RWPE2 (cell line): ENCODE data around the gene TBC1D9B.

Source experiments
- ATAC-seq: fragments of 200-7000 bp; cut with Tn5 transposase; 3 replicates; pipeline ENCODE4 v1.9.1; 2021; ENCODE audit warnings: low read depth
- DNase-seq: peaks from one replicate; pipeline ENCODE4 v3.0.0-alpha.2; 2020; ENCODE audit warnings: low spot score
- H3K27ac ChIP-seq: fragments of 450-650 bp; 2 replicates; pipeline ENCODE4 v1.5.1; 2017; ENCODE audit warnings: mild to moderate bottlenecking; ENCODE audit not compliant: poor library complexity, severe bottlenecking
- H3K27me3 ChIP-seq: fragments of 250-450 bp; sonication (Bioruptor Pico); 2 replicates; pipeline ENCODE4 v1.5.1; 2021; ENCODE audit warnings: mild to moderate bottlenecking, moderate library complexity; ENCODE audit not compliant: insufficient read depth, poor library complexity, severe bottlenecking
- H3K36me3 ChIP-seq: fragments of 250-450 bp; sonication (Bioruptor Pico); 2 replicates; pipeline ENCODE4 v1.5.1; 2020; ENCODE audit warnings: low read depth, mild to moderate bottlenecking, moderate library complexity
- H3K4me1 ChIP-seq: fragments of 250-450 bp; sonication (Bioruptor Pico); 2 replicates; pipeline ENCODE4 v1.5.1; 2021; ENCODE audit warnings: mild to moderate bottlenecking, moderate library complexity; ENCODE audit not compliant: insufficient read depth, poor library complexity, severe bottlenecking
- H3K4me3 ChIP-seq: fragments of 250-450 bp; sonication (Bioruptor Pico); 2 replicates; pipeline ENCODE4 v1.5.1; 2021; ENCODE audit warnings: mild to moderate bottlenecking, moderate library complexity; ENCODE audit not compliant: severe bottlenecking
- H3K9me3 ChIP-seq: fragments of 250-450 bp; sonication (Bioruptor Pico); 2 replicates; pipeline ENCODE4 v1.5.1; 2021; ENCODE audit warnings: mild to moderate bottlenecking, moderate library complexity; ENCODE audit not compliant: severe bottlenecking
- CTCF ChIP-seq: fragments of 450-650 bp; IDR thresholded peaks from one replicate; pipeline ENCODE4 v1.5.1; 2017; ENCODE audit warnings: mild to moderate bottlenecking, moderate library complexity; ENCODE audit not compliant: poor library complexity, severe bottlenecking

Gene TBC1D9B

GRCh38 chr5:179887802-179888201 is 19.9 kb downstream of the TBC1D9B start:
- DNase-seq (no peak), ATAC-seq (no peak)
- peaks cover 94% of the 10 kb centered on the region for H3K36me3 ChIP-seq
- no peaks in the 10 kb centered on the region for H3K27me3 ChIP-seq
- H3K27ac ChIP-seq = no peak overlapping the region
- no peak for TF ChIP-seq CTCF
- no peaks in the 10 kb centered on the region for H3K4me1 ChIP-seq
- no peak overlapping the region for H3K4me3 ChIP-seq
- H3K9me3 ChIP-seq = peaks cover 8% of the 10 kb centered on the region

- H3K36me3 ChIP-seq = peaks cover 92% of the 10 kb centered on the region
- H3K4me1 ChIP-seq = no peaks in the 10 kb centered on the region
- no peak for TF ChIP-seq CTCF
- H3K4me3 ChIP-seq = no peak overlapping the region
- peaks cover 14% of the 10 kb centered on the region for H3K9me3 ChIP-seq
- no peak for ATAC-seq
- no peak overlapping the region for H3K27ac ChIP-seq
- no peak for DNase-seq
- H3K27me3 ChIP-seq = no peaks in the 10 kb centered on the region
Measured at GRCh38 chr5:179887095-179887494, 20.6 kb downstream of the TBC1D9B start.

GRCh38 chr5:179886190-179886911 is 21.3 kb downstream of the TBC1D9B start:
- no peak overlapping the region for H3K27ac ChIP-seq
- peaks cover 85% of the 10 kb centered on the region for H3K36me3 ChIP-seq
- no peak overlapping the region for H3K4me3 ChIP-seq
- no peak for TF ChIP-seq CTCF
- no peaks in the 10 kb centered on the region for H3K4me1 ChIP-seq
- no peaks in the 10 kb centered on the region for H3K27me3 ChIP-seq
- DNase-seq (no peak), ATAC-seq (no peak)
- peaks cover 14% of the 10 kb centered on the region for H3K9me3 ChIP-seq

GRCh38 chr5:179885491-179886090 is 22.1 kb downstream of the TBC1D9B start:
- Histone ChIP-seq H3K27me3 (no peaks in the 10 kb centered on the region), H3K36me3 (peaks cover 77% of the 10 kb centered on the region), H3K9me3 (peaks cover 14% of the 10 kb centered on the region), H3K4me3 (no peak overlapping the region), H3K4me1 (no peaks in the 10 kb centered on the region), H3K27ac (no peak overlapping the region)
- DNase-seq (no peak), ATAC-seq (no peak)
- no peak for TF ChIP-seq CTCF

GRCh38 chr5:179883163-179883562 is 24.5 kb downstream of the TBC1D9B start:
- Histone ChIP-seq H3K27me3 (no peaks in the 10 kb centered on the region), H3K36me3 (peaks cover 67% of the 10 kb centered on the region), H3K9me3 (peaks cover 14% of the 10 kb centered on the region), H3K4me1 (no peaks in the 10 kb centered on the region), H3K4me3 (no peak overlapping the region), H3K27ac (no peak overlapping the region)
- no peak for ATAC-seq
- TF ChIP-seq CTCF = no peak
- no peak for DNase-seq
